Transverse colon (tissue), 4 donors: ENCODE results near the gene SNED1. TPM values are rescaled to one million over a fixed set of nuclear protein-coding genes. Genes with fewer than 3 reads are reported as not detected.

Experiments
- DNase-seq: peaks from one replicate; pipeline ENCODE4 v3.0.0-alpha.2; 2019
- H3K27ac ChIP-seq, 4 donors: fragments of 200-600 bp; sonication (generic); 2 replicates each; pipeline ENCODE4 v1.5.1; 2016 to 2018; ENCODE audit warnings: inconsistent platforms in 4 of 4
- H3K27me3 ChIP-seq: fragments of 200-600 bp; sonication (generic); 2 replicates; pipeline ENCODE4 v1.5.1; 2017; ENCODE audit warnings: inconsistent platforms
- H3K36me3 ChIP-seq, 4 donors: fragments of 200-600 bp; sonication (generic); 2 replicates each; pipeline ENCODE4 v1.5.1; 2017 to 2019; ENCODE audit warnings: inconsistent platforms in 4 of 4
- H3K4me1 ChIP-seq, 4 donors: fragments of 200-600 bp; sonication (generic); 2 replicates each; pipeline ENCODE4 v1.5.1; 2017 to 2020; ENCODE audit warnings: inconsistent platforms in 4 of 4
- H3K4me3 ChIP-seq, 4 donors: fragments of 200-600 bp; sonication (generic); 1 replicate in 1 of 4; 2 replicates in 3 of 4; pipeline versions ENCODE4 v1.5.1 to v1.6.1; 2017 to 2019; ENCODE audit warnings: inconsistent platforms in 4 of 4
- H3K9me3 ChIP-seq, 2 donors: fragments of 200-600 bp; sonication (generic); 2 replicates each; pipeline ENCODE4 v1.5.1; 2017 to 2019; ENCODE audit warnings: inconsistent platforms in 2 of 2
- CTCF ChIP-seq, 5 experiments: fragments of 200-600 bp in 3 of 5; fragments of 450-650 bp in 2 of 5; sonication (generic) in 3 of 5; IDR thresholded peaks; 1 replicate in 2 of 5; 2 replicates in 3 of 5; pipeline ENCODE4 v1.5.1; 2016 to 2017; ENCODE audit warnings: antibody characterized with exemption in 5 of 5, inconsistent platforms in 3 of 5, mild to moderate bottlenecking in 2 of 5, moderate library complexity in 1 of 5
- EP300 ChIP-seq: sonication (generic); formaldehyde crosslinking; IDR thresholded peaks from one replicate; pipeline ENCODE4 v1.6.1; 2017; ENCODE audit warnings: antibody characterized with exemption, low read depth
- POLR2A ChIP-seq: fragments of 450-650 bp; IDR thresholded peaks from one replicate; pipeline ENCODE4 v1.6.1; 2016; ENCODE audit warnings: antibody characterized with exemption, mild to moderate bottlenecking, moderate library complexity
- POLR2AphosphoS5 ChIP-seq, 3 donors: sonication (generic); formaldehyde crosslinking; IDR thresholded peaks; one replicate each; pipeline ENCODE4 v1.6.1; 2016; ENCODE audit warnings: antibody characterized with exemption in 3 of 3
- WGBS, 2 donors: methylation state at CpG; one replicate each; pipeline ENCODE4 v1.1.5; 2018; ENCODE audit warnings: low coverage in 1 of 2; 5-methylcytosine and 5-hydroxymethylcytosine counted together
- in situ Hi-C, 4 donors: fragments of 200-750 bp; cut with MboI; loops; one replicate each; pipeline versions ENCODE4 v1.15.0 to v1.15.1; 2017; ENCODE audit warnings: low sequenced_read_pairs in 3 of 4, low pct_ligation_motif_present in 1 of 4, low pct_unique_long_range_greater_than_20kb in 1 of 4
- intact Hi-C: fragments of 100-400 bp; cut with DNase I; formaldehyde crosslinking; loops from one replicate; pipeline ENCODE4 v1.15.1; 2023; ENCODE audit warnings: low total_unique reads
- total RNA-seq, 4 donors: library from RNA; depleted of rRNA; stranded (reverse); fragments of >200 nt; gene quantifications; one replicate each; pipeline ENCODE4 v1.1.0, GENCODE V29; 2016

The SNED1 gene
- total RNA-seq, 4 donors from 2014 or later: 8.2 to 65.5 (median 30.0) TPM

- 93 to 100% methylated on average over 1 to 2 of the region's 2 CpGs for WGBS, 2 donors
- Histone ChIP-seq H3K4me3 (no peak overlapping the region), H3K27me3 (no peaks in the 10 kb centered on the region), H3K4me1 (no peaks in the 10 kb centered on the region), H3K36me3 (no peaks in the 10 kb centered on the region), H3K9me3 (no peaks in the 10 kb centered on the region), H3K27ac (no peak overlapping the region)
- no peak for TF ChIP-seq POLR2AphosphoS5 (IDR thresholded peaks at IDR 0.05)
- TF ChIP-seq POLR2A: no peak
- TF ChIP-seq EP300: no peak
- no peak for TF ChIP-seq CTCF (IDR thresholded peaks at IDR 0.05)
- intact Hi-C loops (no loop called here), in situ Hi-C loops (no loop called here)
- no peak for DNase-seq
Measured at GRCh38 chr2:241120440-241120839, 122.0 kb downstream of the SNED1 start.

DNA sequence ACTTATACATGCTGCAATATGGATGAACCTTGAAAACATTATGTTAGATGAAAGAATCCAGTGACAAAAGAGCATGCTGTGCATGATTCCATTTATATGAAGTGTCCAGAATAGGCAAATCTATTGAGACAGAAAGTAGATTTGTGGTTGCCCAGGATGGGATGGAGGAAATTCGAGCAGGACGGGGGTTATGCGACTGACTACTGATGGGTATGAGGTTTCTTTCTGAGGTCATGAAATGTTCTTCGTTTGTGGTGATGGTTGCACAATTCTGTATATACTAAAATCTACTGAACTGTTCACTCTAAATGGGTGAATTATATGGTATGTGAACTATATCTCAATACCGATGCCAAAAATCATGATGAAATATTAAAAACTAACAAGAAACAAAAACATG is 122.6 kb downstream of the SNED1 start:
- in situ Hi-C loops: no loop called here
- Histone ChIP-seq H3K36me3 (no peaks in the 10 kb centered on the region), H3K27ac (no peak overlapping the region), H3K4me3 (no peak overlapping the region), H3K9me3 (no peaks in the 10 kb centered on the region), H3K27me3 (no peaks in the 10 kb centered on the region), H3K4me1 (no peaks in the 10 kb centered on the region)
- WGBS, 2 donors: 88 to 93% methylated on average over 5 of the region's 5 CpGs
- no peak for TF ChIP-seq EP300
- TF ChIP-seq POLR2AphosphoS5 (IDR thresholded peaks at IDR 0.05): no peak
- no peak for TF ChIP-seq CTCF (IDR thresholded peaks at IDR 0.05)
- TF ChIP-seq POLR2A: no peak
- DNase-seq: no peak
- intact Hi-C loops: no loop called here

- Histone ChIP-seq H3K27me3 (no peaks in the 10 kb centered on the region), H3K4me1 (no peaks in the 10 kb centered on the region), H3K36me3 (no peaks in the 10 kb centered on the region), H3K4me3 (no peak overlapping the region), H3K27ac (no peak overlapping the region), H3K9me3 (no peaks in the 10 kb centered on the region)
- intact Hi-C loops (no loop called here), in situ Hi-C loops (no loop called here)
- whole genome bisulfite sequencing, 2 donors: 83 to 94% methylated on average over 1 to 19 of the region's 19 CpGs
- DNase-seq: no peak
- no peak for TF ChIP-seq CTCF (IDR thresholded peaks at IDR 0.05)
- no peak for TF ChIP-seq POLR2A
- TF ChIP-seq EP300: no peak
- TF ChIP-seq POLR2AphosphoS5 (IDR thresholded peaks at IDR 0.05): no peak
Measured at GRCh38 chr2:241122376-241123002, 124.1 kb downstream of the SNED1 start.

- Histone ChIP-seq H3K27ac (no peak overlapping the region), H3K4me1 (no peaks in the 10 kb centered on the region), H3K9me3 (no peaks in the 10 kb centered on the region), H3K27me3 (no peaks in the 10 kb centered on the region), H3K4me3 (no peak overlapping the region), H3K36me3 (no peaks in the 10 kb centered on the region)
- in situ Hi-C loops: no loop called here
- WGBS, 2 donors: 57 to 79% methylated on average over 1 to 10 of the region's 16 CpGs
- DNase-seq: peak; percentile 70
- TF ChIP-seq POLR2AphosphoS5 (IDR thresholded peaks at IDR 0.05) (no peak), POLR2A (no peak), CTCF (IDR thresholded peaks at IDR 0.05) (peak in 1 of 5 experiments; percentile 21)
- intact Hi-C loops: no loop called here
Measured at GRCh38 chr2:241123816-241124536, 125.6 kb downstream of the SNED1 start.
